Measurements from ENCODE around the gene HTR1B. TPM values are rescaled to one million over a fixed set of nuclear protein-coding genes. Genes with fewer than 3 reads are reported as not detected.

HTR1B gene
- total RNA-seq = 1.9 TPM

GRCh38 chr6:77463308-77463860 lies at the start of gene HTR1B:
HTR1B (minus strand) TSS chr6:77463491; CDS start chr6:77463403, 88 bp downstream.

Other genes starting within 250 kb of the HTR1B start
- 0.31 TPM for gene MEI4, start 189.5 kb upstream of the HTR1B start, total RNA-seq

All from parietal lobe (tissue), 1 donor.